ENCODE measurements around the gene CCDC88C. TPM values are rescaled to one million over a fixed set of nuclear protein-coding genes. Genes with fewer than 3 reads are reported as not detected.

The CCDC88C gene
- total RNA-seq, 2 experiments from 2014 or later: 137 to 253 TPM

GRCh38 chr14:91307046-91307445 lies 110.6 kb downstream of the CCDC88C start:
- BruUV-seq (replicated peaks): no TSS peak
- Histone ChIP-seq H3K79me2 (ENCODE audit: insufficient read depth, low read depth, low read length) (peaks cover 14% of the 10 kb centered on the region; the same call in 1 of the 2 replicates), H4K20me1 (ENCODE audit: insufficient read depth, low read length) (0 out of 2 replicates have a peak, but pooled peaks cover 6% of the 10 kb centered on the region), H3K9me2 (ENCODE audit: insufficient read depth, low read length) (no peaks in the 10 kb centered on the region), H2AFZ (ENCODE audit: low read length) (no peak overlapping the region), H3K4me1 (ENCODE audit: insufficient read depth, low read length, poor library complexity, severe bottlenecking) (peaks cover 5% of the 10 kb centered on the region), H3K27ac (ENCODE audit: low read depth, low read length, poor library complexity, severe bottlenecking) (no peak overlapping the region), H3K4me2 (ENCODE audit: low read length) (no peak overlapping the region), H3K9me3 (ENCODE audit: low read length) (no peaks in the 10 kb centered on the region), H3K4me3 (ENCODE audit: low read depth, low read length, poor library complexity, severe bottlenecking) (no peak overlapping the region), H3K36me3 (ENCODE audit: insufficient read depth, low read length) (peaks cover 98% of the 10 kb centered on the region)
- ChIA-PET POLR2A (no interaction called here), CTCF (ENCODE audit: unreplicated experiment) (no interaction called here)
- no peak for DNase-seq (ENCODE audit: low spot score)
- TF ChIP-seq EZH2phosphoT487 (IDR thresholded peaks at IDR 0.05; ENCODE audit: borderline replicate concordance, low read depth, low read length) (no peak), CTCF (conservative IDR thresholded peaks at IDR 0.05; ENCODE audit: low read length) (no peak)
- intact Hi-C loops (cut with micrococcal nuclease; ENCODE audit: unreplicated experiment): no loop called here

GRCh38 chr14:91306547-91306946 lies 111.1 kb downstream of the CCDC88C start:
- 0 out of 2 replicates have a peak, but pooled peaks cover 6% of the 10 kb centered on the region for H4K20me1 ChIP-seq (ENCODE audit: insufficient read depth, low read length)
- no peaks in the 10 kb centered on the region for H3K9me2 ChIP-seq (ENCODE audit: insufficient read depth, low read length)
- H3K4me2 ChIP-seq (ENCODE audit: low read length): no peak overlapping the region
- no TSS peak for BruUV-seq (replicated peaks)
- ChIA-PET CTCF (ENCODE audit: unreplicated experiment) (no interaction called here), POLR2A (no interaction called here)
- H3K4me3 ChIP-seq (ENCODE audit: low read depth, low read length, poor library complexity, severe bottlenecking): no peak overlapping the region
- H3K27ac ChIP-seq (ENCODE audit: low read depth, low read length, poor library complexity, severe bottlenecking): no peak overlapping the region
- H3K9me3 ChIP-seq (ENCODE audit: low read length): no peaks in the 10 kb centered on the region
- TF ChIP-seq CTCF (conservative IDR thresholded peaks at IDR 0.05; ENCODE audit: low read length): no peak
- TF ChIP-seq EZH2phosphoT487 (IDR thresholded peaks at IDR 0.05; ENCODE audit: borderline replicate concordance, low read depth, low read length): no peak
- intact Hi-C loops (cut with micrococcal nuclease; ENCODE audit: unreplicated experiment): no loop called here
- H3K4me1 ChIP-seq (ENCODE audit: insufficient read depth, low read length, poor library complexity, severe bottlenecking): peaks cover 5% of the 10 kb centered on the region
- H2AFZ ChIP-seq (ENCODE audit: low read length): no peak overlapping the region
- H3K36me3 ChIP-seq (ENCODE audit: insufficient read depth, low read length): peaks cover 99% of the 10 kb centered on the region
- DNase-seq (ENCODE audit: low spot score): no peak
- peaks cover 10% of the 10 kb centered on the region; the same call in 1 of the 2 replicates for H3K79me2 ChIP-seq (ENCODE audit: insufficient read depth, low read depth, low read length)

- H3K79me2 ChIP-seq (ENCODE audit: insufficient read depth, low read depth, low read length): peaks cover 3% of the 10 kb centered on the region; the same call in 1 of the 2 replicates
- H3K4me2 ChIP-seq (ENCODE audit: low read length): no peak overlapping the region
- no peak overlapping the region for H3K4me3 ChIP-seq (ENCODE audit: low read depth, low read length, poor library complexity, severe bottlenecking)
- 0 out of 2 replicates have a peak, but pooled peaks cover 6% of the 10 kb centered on the region for H4K20me1 ChIP-seq (ENCODE audit: insufficient read depth, low read length)
- TF ChIP-seq CTCF (conservative IDR thresholded peaks at IDR 0.05; ENCODE audit: low read length): no peak
- no peak for TF ChIP-seq EZH2phosphoT487 (IDR thresholded peaks at IDR 0.05; ENCODE audit: borderline replicate concordance, low read depth, low read length)
- BruUV-seq (replicated peaks): no TSS peak
- peaks cover 99% of the 10 kb centered on the region for H3K36me3 ChIP-seq (ENCODE audit: insufficient read depth, low read length)
- no peak overlapping the region for H3K27ac ChIP-seq (ENCODE audit: low read depth, low read length, poor library complexity, severe bottlenecking)
- ChIA-PET CTCF (ENCODE audit: unreplicated experiment) (no interaction called here), POLR2A (no interaction called here)
- H3K4me1 ChIP-seq (ENCODE audit: insufficient read depth, low read length, poor library complexity, severe bottlenecking): peaks cover 5% of the 10 kb centered on the region
- no peak overlapping the region for H2AFZ ChIP-seq (ENCODE audit: low read length)
- H3K9me3 ChIP-seq (ENCODE audit: low read length): no peaks in the 10 kb centered on the region
- no peak for DNase-seq (ENCODE audit: low spot score)
- H3K9me2 ChIP-seq (ENCODE audit: insufficient read depth, low read length): no peaks in the 10 kb centered on the region
- intact Hi-C loops (cut with micrococcal nuclease; ENCODE audit: unreplicated experiment): no loop called here
Measured at GRCh38 chr14:91305650-91306431, 111.8 kb downstream of the CCDC88C start.

Data from OCI-LY7 (cell line).